GM19397 (cell line): ENCODE data around the gene FRMD4A.

Experiments
- ATAC-seq: cut with Tn5 transposase; IDR thresholded peaks from one replicate; pipeline ENCODE4 v1.9.1; 2021; ENCODE audit warnings: mild to moderate bottlenecking, moderate library complexity; ENCODE audit not compliant: unreplicated experiment

Gene FRMD4A

GRCh38 chr10:13669901-13670300 is 660.8 kb downstream of the FRMD4A start:
- ATAC-seq = no peak

- no peak for ATAC-seq
Measured at GRCh38 chr10:13669182-13669855, 661.4 kb downstream of the FRMD4A start.

- ATAC-seq = no peak
Measured at GRCh38 chr10:13668126-13668525, 662.6 kb downstream of the FRMD4A start.

GRCh38 chr10:13665516-13666262 is 665.0 kb downstream of the FRMD4A start:
- no peak for ATAC-seq

- no peak for ATAC-seq
Measured at GRCh38 chr10:13661256-13661655, 669.5 kb downstream of the FRMD4A start.

GRCh38 chr10:13660551-13660920 is 670.2 kb downstream of the FRMD4A start:
- ATAC-seq = no peak

- no peak for ATAC-seq
Measured at GRCh38 chr10:13659887-13660550, 670.7 kb downstream of the FRMD4A start.

- no peak for ATAC-seq
Measured at GRCh38 chr10:13658871-13659685, 671.6 kb downstream of the FRMD4A start.

GRCh38 chr10:13658264-13658663 is 672.5 kb downstream of the FRMD4A start:
- ATAC-seq = no peak

- no peak for ATAC-seq
Measured at GRCh38 chr10:13657101-13657680, 673.5 kb downstream of the FRMD4A start.

- no peak for ATAC-seq
Measured at GRCh38 chr10:13656337-13657100, 674.2 kb downstream of the FRMD4A start.

- no peak for ATAC-seq
Measured at GRCh38 chr10:13654846-13655245, 675.9 kb downstream of the FRMD4A start.

- no peak for ATAC-seq
Measured at GRCh38 chr10:13654118-13654830, 676.5 kb downstream of the FRMD4A start.

- ATAC-seq = no peak
Measured at GRCh38 chr10:13652860-13653259, 677.9 kb downstream of the FRMD4A start.

GRCh38 chr10:13651969-13652720 is 678.6 kb downstream of the FRMD4A start:
- no peak for ATAC-seq

- ATAC-seq = no peak
Measured at GRCh38 chr10:13650961-13651360, 679.8 kb downstream of the FRMD4A start.

- ATAC-seq = no peak
Measured at GRCh38 chr10:13649844-13650520, 680.7 kb downstream of the FRMD4A start.

GRCh38 chr10:13648425-13648824 is 682.3 kb downstream of the FRMD4A start:
- ATAC-seq = no peak
